Trophoblast cell (in vitro differentiated cells and primary cell): ENCODE data around the gene DNAI1.

Experiments
- DNase-seq, 2 donors: peaks; one replicate each; pipeline ENCODE4 v3.0.0-alpha.2; 2016
- H2AFZ ChIP-seq: 2 replicates; pipeline ENCODE4 v1.6.1; 2013; ENCODE audit warnings: low read length, moderate library complexity, mild to moderate bottlenecking; ENCODE audit not compliant: insufficient read depth, poor library complexity
- H2AK5ac ChIP-seq: 2 replicates; pipeline ENCODE4 v1.6.1; 2013; ENCODE audit warnings: mild to moderate bottlenecking, low read length
- H2BK120ac ChIP-seq: 2 replicates; pipeline ENCODE4 v1.6.1; 2013; ENCODE audit warnings: low read length, mild to moderate bottlenecking, moderate library complexity; ENCODE audit not compliant: insufficient read depth, poor library complexity
- H2BK12ac ChIP-seq: 2 replicates; pipeline ENCODE4 v1.6.1; 2013; ENCODE audit warnings: mild to moderate bottlenecking, low read length, moderate library complexity
- H2BK5ac ChIP-seq: 2 replicates; pipeline ENCODE4 v1.6.1; 2013; ENCODE audit warnings: low read length, low read depth, moderate library complexity, mild to moderate bottlenecking; ENCODE audit not compliant: poor library complexity
- H3K14ac ChIP-seq: 2 replicates; pipeline ENCODE4 v1.6.1; 2013; ENCODE audit warnings: mild to moderate bottlenecking, low read length
- H3K18ac ChIP-seq: 2 replicates; pipeline ENCODE4 v1.6.1; 2013; ENCODE audit warnings: mild to moderate bottlenecking, low read length
- H3K23ac ChIP-seq: 2 replicates; pipeline ENCODE4 v1.6.1; 2013; ENCODE audit warnings: low read length
- H3K27ac ChIP-seq: 2 replicates; pipeline ENCODE4 v1.5.1; 2013; ENCODE audit warnings: low read depth, mild to moderate bottlenecking, inconsistent platforms, low read length, moderate library complexity
- H3K27me3 ChIP-seq: 2 replicates; pipeline ENCODE4 v1.6.1; 2013; ENCODE audit warnings: inconsistent platforms, mild to moderate bottlenecking, low read length, moderate library complexity; ENCODE audit not compliant: insufficient read depth
- H3K36me3 ChIP-seq, 2 experiments: 1 replicate in 1 of 2; 2 replicates in 1 of 2; pipeline ENCODE4 v1.6.1; 2013; ENCODE audit warnings: low read length in 2 of 2, mild to moderate bottlenecking in 2 of 2, moderate library complexity in 1 of 2; ENCODE audit not compliant: insufficient read depth in 2 of 2, control insufficient read depth in 1 of 2
- H3K4ac ChIP-seq: 2 replicates; pipeline ENCODE4 v1.6.1; 2013; ENCODE audit warnings: low read depth, mild to moderate bottlenecking, low read length, moderate library complexity
- H3K4me1 ChIP-seq, 2 experiments: 1 replicate in 1 of 2; 2 replicates in 1 of 2; pipeline ENCODE4 v1.6.1; 2013; ENCODE audit warnings: low read length in 2 of 2, mild to moderate bottlenecking in 2 of 2, moderate library complexity in 1 of 2; ENCODE audit not compliant: insufficient read depth in 2 of 2, control insufficient read depth in 1 of 2
- H3K4me2 ChIP-seq: 2 replicates; pipeline ENCODE4 v1.6.1; 2013; ENCODE audit warnings: inconsistent platforms, mild to moderate bottlenecking, low read length, moderate library complexity
- H3K4me3 ChIP-seq: 2 replicates; pipeline ENCODE4 v1.5.1; 2013; ENCODE audit warnings: mild to moderate bottlenecking, low read depth, low read length, inconsistent platforms
- H3K79me1 ChIP-seq: one replicate; pipeline ENCODE4 v1.6.1; 2013; ENCODE audit warnings: low read length
- H3K79me2 ChIP-seq: 2 replicates; pipeline ENCODE4 v1.6.1; 2013; ENCODE audit warnings: low read length, mild to moderate bottlenecking; ENCODE audit not compliant: control insufficient read depth, insufficient read depth, poor library complexity
- H3K9ac ChIP-seq: 2 replicates; pipeline ENCODE4 v1.6.1; 2013; ENCODE audit warnings: mild to moderate bottlenecking, low read length
- H3K9me3 ChIP-seq: 2 replicates; pipeline ENCODE4 v1.6.1; 2013; ENCODE audit warnings: low read depth, mild to moderate bottlenecking, control low read depth, inconsistent platforms, low read length; ENCODE audit not compliant: insufficient read depth
- H4K12ac ChIP-seq: 2 replicates; pipeline ENCODE4 v1.6.1; 2013; ENCODE audit warnings: low read depth, mild to moderate bottlenecking, low read length, moderate library complexity
- H4K8ac ChIP-seq: 2 replicates; pipeline ENCODE4 v1.6.1; 2013; ENCODE audit warnings: low read depth, mild to moderate bottlenecking, low read length, moderate library complexity
- H4K91ac ChIP-seq: one replicate; pipeline ENCODE4 v1.6.1; 2013; ENCODE audit warnings: low read depth, mild to moderate bottlenecking, low read length, moderate library complexity
- WGBS: extraction: QIAGEN DNeasy Blood & Tissue Kit; methylation state at CpG from one replicate; pipeline ENCODE4 v1.1.7; 2013; ENCODE audit warnings: missing lambda C conversion rate; ENCODE audit not compliant: insufficient read length, insufficient coverage; ENCODE audit errors: extremely low coverage; 5-methylcytosine and 5-hydroxymethylcytosine counted together

Gene DNAI1

DNA sequence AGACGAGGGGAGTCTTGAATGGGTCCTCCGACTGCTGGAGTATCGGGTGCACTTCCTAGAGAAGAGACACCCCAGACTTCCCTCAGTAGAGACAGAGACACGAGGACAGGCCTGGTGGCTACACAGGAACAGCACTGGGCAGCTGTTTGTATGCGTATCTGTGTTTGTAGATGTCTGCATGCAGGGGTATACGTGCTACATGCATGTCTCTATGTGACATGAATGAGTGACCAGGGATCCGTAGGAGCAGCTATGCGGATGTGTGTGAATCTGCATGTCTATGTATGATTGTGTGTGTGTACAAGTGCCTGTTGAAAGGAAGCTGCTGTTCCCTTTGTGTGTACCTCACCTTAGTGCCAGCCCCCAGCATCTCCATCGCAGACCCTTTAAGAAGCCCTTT lies 99.8 kb downstream of the DNAI1 start:
- no peak for DNase-seq
- H3K23ac ChIP-seq, result no peak overlapping the region
- H4K12ac ChIP-seq, result no peak overlapping the region
- no peak overlapping the region for H4K8ac ChIP-seq
- H3K36me3 ChIP-seq, result no peaks in the 10 kb centered on the region
- H3K9me3 ChIP-seq, result peaks cover 4% of the 10 kb centered on the region
- no peak overlapping the region for H3K27ac ChIP-seq
- H3K14ac ChIP-seq, result no peak overlapping the region
- H3K79me1 ChIP-seq, result no peaks in the 10 kb centered on the region
- H2BK5ac ChIP-seq, result no peak overlapping the region
- no peak overlapping the region for H2BK12ac ChIP-seq
- no peak overlapping the region for H2AFZ ChIP-seq
- H3K27me3 ChIP-seq, result no peaks in the 10 kb centered on the region
- H4K91ac ChIP-seq, result no peak overlapping the region
- no peak overlapping the region for H3K9ac ChIP-seq
- no peak overlapping the region for H2AK5ac ChIP-seq
- no CpG with 5 or more reads among the region's 9 CpGs for whole genome bisulfite sequencing
- H3K4ac ChIP-seq, result no peak overlapping the region
- no peak overlapping the region for H3K4me2 ChIP-seq
- peaks cover 0 to 6% of the 10 kb centered on the region in 2 experiments for H3K4me1 ChIP-seq
- H3K18ac ChIP-seq, result no peak overlapping the region
- no peaks in the 10 kb centered on the region for H3K79me2 ChIP-seq
- no peak overlapping the region for H2BK120ac ChIP-seq
- no peak overlapping the region for H3K4me3 ChIP-seq

DNA sequence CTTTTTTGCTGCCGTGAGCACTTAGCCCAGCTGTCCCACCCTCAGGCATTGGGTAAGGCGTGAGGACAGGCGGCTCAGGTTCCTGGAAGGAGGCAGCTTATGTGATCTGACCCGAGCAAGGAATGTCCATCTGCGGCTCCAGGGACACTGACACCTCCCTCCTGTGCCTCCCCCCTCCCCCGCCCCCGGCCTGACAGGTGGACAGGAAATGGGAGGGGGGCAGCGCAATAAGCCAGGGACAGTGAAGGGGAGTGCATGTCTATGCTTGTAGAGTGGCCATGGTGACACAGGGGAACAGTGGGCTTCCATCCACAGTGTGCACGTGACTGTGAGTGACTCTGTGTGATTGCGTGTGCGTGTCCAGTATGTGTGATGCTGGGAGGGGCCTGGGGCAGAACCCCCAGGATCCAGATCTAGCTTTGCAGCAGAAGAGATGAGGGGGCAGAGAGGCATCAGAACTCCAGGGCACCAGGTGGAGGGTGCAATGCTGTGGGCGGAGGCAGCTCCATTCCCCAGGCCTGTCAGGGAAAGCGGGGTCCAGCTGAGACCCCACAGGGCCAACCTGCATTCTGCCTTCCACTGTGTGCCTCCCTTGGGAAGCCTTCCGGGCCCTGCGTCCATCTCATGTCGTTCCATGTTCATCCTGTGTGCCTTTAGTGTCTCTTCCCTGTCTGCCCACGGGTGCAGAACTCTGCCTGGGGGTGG lies 100.5 kb downstream of the DNAI1 start:
- no peaks in the 10 kb centered on the region for H3K79me1 ChIP-seq

DNA sequence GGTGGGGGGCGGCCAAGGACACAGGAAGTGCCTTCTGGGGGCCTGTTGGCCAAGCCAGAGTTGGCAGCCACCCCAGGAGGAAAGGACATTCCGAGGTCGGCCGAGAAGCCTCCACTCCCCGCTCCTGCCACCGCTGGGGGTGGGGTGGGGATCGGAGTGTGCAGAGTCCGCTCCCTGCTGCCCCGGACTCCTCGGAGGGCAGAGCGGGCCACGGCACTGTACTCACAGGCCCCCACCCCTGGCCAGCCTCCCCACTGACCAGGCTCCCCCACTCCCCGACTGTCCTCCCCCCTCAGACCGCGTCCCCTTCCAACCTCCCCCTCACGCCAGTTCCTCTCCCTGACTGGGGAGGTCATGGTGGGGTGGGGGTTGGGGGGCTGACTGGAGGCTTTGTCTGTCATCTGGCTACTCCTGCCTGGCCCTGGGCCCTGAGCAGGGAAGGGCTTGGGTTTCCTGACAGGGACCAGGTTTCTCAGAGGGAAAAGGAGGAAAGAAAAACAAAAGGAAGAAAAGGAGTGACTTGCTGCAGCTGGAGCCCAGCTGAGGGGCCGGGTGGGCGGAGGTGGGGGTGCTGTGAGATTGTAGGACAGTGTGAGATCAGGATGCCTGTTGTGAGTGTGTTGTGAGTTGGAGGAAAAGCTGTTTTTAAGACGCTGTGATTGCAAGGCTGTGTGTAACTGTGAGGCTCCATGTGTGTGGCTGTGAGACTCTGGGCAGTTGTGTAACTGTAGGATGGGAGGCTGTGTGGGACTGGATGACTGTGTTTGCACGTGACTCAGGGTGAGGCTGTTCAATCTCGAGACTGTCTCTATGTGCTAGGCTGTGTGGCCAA lies 101.2 kb downstream of the DNAI1 start:
- Histone ChIP-seq H3K18ac (no peak overlapping the region), H2AFZ (no peak overlapping the region), H3K23ac (no peak overlapping the region), H3K4me1 (peaks cover 0 to under 1% of the 10 kb centered on the region in 2 experiments), H3K9ac (no peak overlapping the region), H3K9me3 (peaks cover 2% of the 10 kb centered on the region), H3K27ac (no peak overlapping the region), H2AK5ac (no peak overlapping the region), H4K12ac (no peak overlapping the region), H3K27me3 (no peaks in the 10 kb centered on the region), H3K14ac (no peak overlapping the region), H2BK12ac (no peak overlapping the region), H3K4ac (no peak overlapping the region), H4K8ac (no peak overlapping the region), H3K79me1 (no peaks in the 10 kb centered on the region), H3K36me3 (no peaks in the 10 kb centered on the region), H2BK5ac (no peak overlapping the region), H3K4me2 (no peak overlapping the region), H3K79me2 (no peaks in the 10 kb centered on the region), H3K4me3 (no peak overlapping the region), H4K91ac (no peak overlapping the region), H2BK120ac (no peak overlapping the region)
- no peak for DNase-seq
- no CpG with 5 or more reads among the region's 21 CpGs for WGBS

More for the DNA sequence above, 100.5 kb downstream of the DNAI1 start:
- no peak overlapping the region for H3K4me2 ChIP-seq
- H3K36me3 ChIP-seq, result no peaks in the 10 kb centered on the region
- H3K27me3 ChIP-seq, result no peaks in the 10 kb centered on the region
- no peak overlapping the region for H2BK12ac ChIP-seq
- no peak overlapping the region for H3K18ac ChIP-seq
- H2AFZ ChIP-seq, result no peak overlapping the region
- H3K14ac ChIP-seq, result no peak overlapping the region
- WGBS, result no CpG with 5 or more reads among the region's 17 CpGs
- no peak overlapping the region for H4K8ac ChIP-seq
- no peak for DNase-seq
- no peak overlapping the region for H4K91ac ChIP-seq
- H3K4ac ChIP-seq, result no peak overlapping the region
- H3K9me3 ChIP-seq, result peaks cover 4% of the 10 kb centered on the region
- no peak overlapping the region for H3K9ac ChIP-seq
- H3K79me2 ChIP-seq, result no peaks in the 10 kb centered on the region
- H3K4me1 ChIP-seq, result peaks cover 0 to 4% of the 10 kb centered on the region in 2 experiments
- H2BK5ac ChIP-seq, result no peak overlapping the region
- no peak overlapping the region for H2AK5ac ChIP-seq
- H4K12ac ChIP-seq, result no peak overlapping the region
- no peak overlapping the region for H3K4me3 ChIP-seq
- no peak overlapping the region for H3K23ac ChIP-seq
- H2BK120ac ChIP-seq, result no peak overlapping the region
- H3K27ac ChIP-seq, result no peak overlapping the region

DNA sequence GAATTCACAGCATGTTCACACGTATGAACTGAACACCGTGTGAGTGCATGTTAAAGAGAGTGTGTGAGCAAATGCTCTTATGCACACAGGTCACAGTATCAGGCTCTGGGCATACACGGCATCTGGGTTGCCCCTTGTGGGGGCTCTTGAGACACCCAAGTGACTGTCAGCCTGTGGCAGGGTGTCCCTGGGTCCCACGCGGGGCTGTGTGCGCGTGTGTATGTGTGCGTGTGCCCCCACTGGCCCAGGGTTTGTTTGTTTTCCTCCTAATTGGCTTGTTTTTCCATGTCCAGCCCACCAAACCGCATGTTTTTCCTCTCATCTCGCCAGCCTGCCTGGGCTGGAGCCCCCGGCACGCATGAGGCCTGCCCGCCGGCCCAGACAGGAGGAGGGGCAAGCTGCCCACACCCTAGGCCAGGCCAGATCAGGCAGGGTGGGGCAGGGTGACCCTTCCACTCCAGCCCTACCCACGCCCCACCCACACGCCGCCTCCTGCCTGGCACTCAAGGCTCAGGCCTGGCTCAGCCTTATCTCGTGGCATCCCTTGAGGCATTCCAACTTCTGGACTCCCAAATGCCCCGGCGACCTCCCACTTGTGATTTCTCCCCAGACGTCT lies 102.1 kb downstream of the DNAI1 start:
- H3K79me2 ChIP-seq, result no peaks in the 10 kb centered on the region
- H3K36me3 ChIP-seq, result no peaks in the 10 kb centered on the region
- H3K18ac ChIP-seq, result no peak overlapping the region
- no peaks in the 10 kb centered on the region for H3K4me1 ChIP-seq
- H3K9ac ChIP-seq, result no peak overlapping the region
- H3K27me3 ChIP-seq, result no peaks in the 10 kb centered on the region
- H3K79me1 ChIP-seq, result no peaks in the 10 kb centered on the region
- no peak overlapping the region for H2BK5ac ChIP-seq
- no peaks in the 10 kb centered on the region for H3K9me3 ChIP-seq
- H3K27ac ChIP-seq, result no peak overlapping the region
- H2BK120ac ChIP-seq, result no peak overlapping the region
- WGBS, result no CpG with 5 or more reads among the region's 21 CpGs
- H4K91ac ChIP-seq, result no peak overlapping the region
- H3K4ac ChIP-seq, result no peak overlapping the region
- no peak overlapping the region for H4K8ac ChIP-seq
- no peak overlapping the region for H2AK5ac ChIP-seq
- H3K23ac ChIP-seq, result no peak overlapping the region
- no peak overlapping the region for H2AFZ ChIP-seq
- no peak for DNase-seq
- no peak overlapping the region for H2BK12ac ChIP-seq
- H3K4me3 ChIP-seq, result no peak overlapping the region
- no peak overlapping the region for H4K12ac ChIP-seq
- no peak overlapping the region for H3K4me2 ChIP-seq
- no peak overlapping the region for H3K14ac ChIP-seq
